Gastroesophageal sphincter (tissue), 4 donors: ENCODE measurements around the gene THBS3. TPM values are rescaled to one million over a fixed set of nuclear protein-coding genes. Genes with fewer than 3 reads are reported as not detected.

ENCODE experiments used
- ATAC-seq: fragments of 150-250 bp; one replicate; pipeline ENCODE4 v1.9.1; 2016; ENCODE audit warnings: mild to moderate bottlenecking, moderate library complexity
- H3K27ac ChIP-seq, 4 donors: fragments of 200-600 bp; sonication (generic) in 3 of 4; 1 replicate in 3 of 4; 2 replicates in 1 of 4; pipeline ENCODE4 v1.5.1; 2016 to 2019
- H3K27me3 ChIP-seq: fragments of 200-600 bp; sonication (generic); one replicate; pipeline ENCODE4 v1.5.1; 2019
- H3K36me3 ChIP-seq, 2 donors: fragments of 200-600 bp; sonication (generic); one replicate each; pipeline ENCODE4 v1.5.1; 2019; ENCODE audit warnings: control low read depth in 1 of 2
- H3K4me1 ChIP-seq, 3 donors: fragments of 200-600 bp; sonication (generic); 1 replicate in 2 of 3; 2 replicates in 1 of 3; pipeline ENCODE4 v1.5.1; 2016 to 2019; ENCODE audit warnings: control low read depth in 2 of 3
- H3K4me3 ChIP-seq, 2 donors: fragments of 200-600 bp; sonication (generic); one replicate each; pipeline ENCODE4 v1.5.1; 2019; ENCODE audit warnings: mild to moderate bottlenecking in 1 of 2, moderate library complexity in 1 of 2
- H3K9me3 ChIP-seq, 3 donors: fragments of 200-600 bp; sonication (generic); one replicate each; pipeline ENCODE4 v1.5.1; 2017 to 2019; ENCODE audit warnings: control low read depth in 2 of 3
- EP300 ChIP-seq: sonication (generic); formaldehyde crosslinking; IDR thresholded peaks from one replicate; pipeline ENCODE4 v1.6.1; 2017; ENCODE audit warnings: antibody characterized with exemption, mild to moderate bottlenecking
- POLR2A ChIP-seq, 2 donors: fragments of 450-650 bp; IDR thresholded peaks; one replicate each; pipeline ENCODE4 v1.6.1; 2017; ENCODE audit warnings: antibody characterized with exemption in 2 of 2, mild to moderate bottlenecking in 2 of 2, moderate library complexity in 1 of 2
- POLR2AphosphoS5 ChIP-seq: sonication (generic); formaldehyde crosslinking; IDR thresholded peaks from one replicate; pipeline ENCODE4 v1.6.1; 2017; ENCODE audit warnings: antibody characterized with exemption
- WGBS, 2 donors: methylation state at CpG; one replicate each; pipeline ENCODE4 v1.1.5; 2018; ENCODE audit warnings: low coverage in 1 of 2; 5-methylcytosine and 5-hydroxymethylcytosine counted together
- total RNA-seq, 4 donors: library from RNA; depleted of rRNA; stranded (reverse); fragments of >200 nt; gene quantifications; one replicate each; pipeline ENCODE4 v1.1.0, GENCODE V29; 2016
- TF ChIP-seq, protein P1 (sequence below), 4 experiments: fragments of 200-600 bp in 2 of 4; fragments of 450-650 bp in 2 of 4; sonication (generic) in 1 of 4; IDR thresholded peaks; one replicate each; pipeline ENCODE4 v1.5.1; 2017 to 2019; ENCODE audit warnings: antibody characterized with exemption in 4 of 4, mild to moderate bottlenecking in 2 of 4, moderate library complexity in 2 of 4

THBS3 gene
- total RNA-seq, 4 donors from 2014 or later, result 17.9 to 25.6 (median 20.1) TPM

DNA sequence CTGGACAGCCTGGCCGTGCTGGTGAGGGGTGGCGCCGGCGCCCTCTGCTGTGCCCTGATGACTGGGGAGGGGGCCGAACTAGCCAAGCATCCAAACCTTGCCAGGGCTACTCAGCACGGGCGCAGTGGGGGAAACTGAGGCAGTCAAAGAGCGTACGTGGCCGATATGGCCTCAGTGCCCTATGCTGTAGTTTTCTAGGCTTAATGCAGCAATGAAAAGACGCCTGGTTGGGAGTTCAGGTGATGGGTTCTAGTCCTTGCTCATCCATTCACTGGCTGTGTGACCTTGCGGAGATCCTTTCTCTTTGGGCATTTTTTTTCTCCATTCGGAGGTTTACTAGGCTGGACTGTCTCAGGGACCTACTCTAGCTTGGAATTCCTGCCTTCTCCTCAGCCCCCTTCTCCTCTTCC is 1.6 kb upstream of the THBS3 start:
- Histone ChIP-seq H3K27me3 (no peaks in the 10 kb centered on the region), H3K9me3 (no peaks in the 10 kb centered on the region), H3K4me3 (peak overlapping the region; percentile 83 to 96), H3K27ac (peak overlapping the region; percentile 92 to 100 (median 98)), H3K4me1 (peaks cover 0 to 60% (median 25%) of the 10 kb centered on the region in 3 donors), H3K36me3 (peaks cover 0 to 29% of the 10 kb centered on the region in 2 donors)
- 0 to 12% methylated on average over 1 to 6 of the region's 13 CpGs for WGBS, 2 donors
- no peak for ATAC-seq
- TF ChIP-seq EP300, result no peak
- TF ChIP-seq, protein P1, sequence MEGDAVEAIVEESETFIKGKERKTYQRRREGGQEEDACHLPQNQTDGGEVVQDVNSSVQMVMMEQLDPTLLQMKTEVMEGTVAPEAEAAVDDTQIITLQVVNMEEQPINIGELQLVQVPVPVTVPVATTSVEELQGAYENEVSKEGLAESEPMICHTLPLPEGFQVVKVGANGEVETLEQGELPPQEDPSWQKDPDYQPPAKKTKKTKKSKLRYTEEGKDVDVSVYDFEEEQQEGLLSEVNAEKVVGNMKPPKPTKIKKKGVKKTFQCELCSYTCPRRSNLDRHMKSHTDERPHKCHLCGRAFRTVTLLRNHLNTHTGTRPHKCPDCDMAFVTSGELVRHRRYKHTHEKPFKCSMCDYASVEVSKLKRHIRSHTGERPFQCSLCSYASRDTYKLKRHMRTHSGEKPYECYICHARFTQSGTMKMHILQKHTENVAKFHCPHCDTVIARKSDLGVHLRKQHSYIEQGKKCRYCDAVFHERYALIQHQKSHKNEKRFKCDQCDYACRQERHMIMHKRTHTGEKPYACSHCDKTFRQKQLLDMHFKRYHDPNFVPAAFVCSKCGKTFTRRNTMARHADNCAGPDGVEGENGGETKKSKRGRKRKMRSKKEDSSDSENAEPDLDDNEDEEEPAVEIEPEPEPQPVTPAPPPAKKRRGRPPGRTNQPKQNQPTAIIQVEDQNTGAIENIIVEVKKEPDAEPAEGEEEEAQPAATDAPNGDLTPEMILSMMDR (IDR thresholded peaks at IDR 0.05), result no peak
- no peak for TF ChIP-seq POLR2AphosphoS5
- TF ChIP-seq POLR2A (IDR thresholded peaks at IDR 0.05), result no peak

DNA sequence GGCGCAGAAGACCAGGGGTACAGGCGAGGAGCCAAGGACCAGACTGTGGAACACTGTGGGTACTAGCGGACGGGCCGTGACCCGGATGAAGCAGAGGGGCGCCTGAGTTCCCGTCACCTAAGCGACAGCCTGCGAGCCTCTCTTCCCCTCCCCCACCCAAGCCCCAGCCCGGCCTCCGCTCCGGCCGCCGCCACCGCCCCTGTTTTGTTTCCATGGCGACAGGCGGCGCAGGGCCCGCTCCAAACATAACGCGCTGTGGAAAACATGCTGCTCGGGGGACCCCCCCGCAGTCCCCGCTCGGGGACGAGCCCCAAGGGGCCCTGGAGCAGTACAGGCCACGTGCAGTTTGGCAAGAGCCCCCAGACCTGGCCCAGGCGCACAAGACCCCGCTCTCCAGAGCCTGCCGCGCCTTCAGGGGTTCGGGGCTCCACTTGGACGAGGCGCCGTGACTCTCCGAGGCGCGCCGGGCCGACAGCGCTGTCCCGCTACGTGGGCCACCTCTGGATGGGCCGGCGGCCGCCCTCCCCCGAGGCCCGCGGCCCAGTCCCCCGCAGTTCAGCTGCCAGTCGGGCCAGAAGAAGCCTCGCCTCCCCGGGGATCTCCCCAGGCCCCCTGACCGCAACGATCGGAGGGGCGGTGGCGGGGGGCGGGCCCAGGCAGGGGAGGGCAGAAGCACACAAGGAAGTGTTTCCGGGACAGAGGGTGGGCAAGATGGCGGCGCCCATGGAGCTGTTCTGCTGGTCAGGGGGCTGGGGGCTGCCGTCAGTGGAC is 1.0 kb upstream of the THBS3 start, which contains the start of gene MTX1:
MTX1 (plus strand) TSS at position 155 of the 771 bp plus-strand sequence; CDS start at position 265, 110 bp downstream.
- Histone ChIP-seq H3K9me3 (no peaks in the 10 kb centered on the region), H3K27me3 (no peaks in the 10 kb centered on the region), H3K36me3 (peaks cover 0 to 29% of the 10 kb centered on the region in 2 donors), H3K4me1 (peaks cover 0 to 60% (median 25%) of the 10 kb centered on the region in 3 donors), H3K27ac (peak within 1 kb of the TSS; percentile 92 to 100 (median 98)), H3K4me3 (peak within 1 kb of the TSS; percentile 83 to 96)
- WGBS, 2 donors, result 1% methylated on average over 8 of the region's 64 CpGs; no CpG with 5 or more reads in 1 of the 2 donors
- ATAC-seq, result peak; percentile 90
- TF ChIP-seq EP300, result no peak
- peak; percentile 68 to 81 for TF ChIP-seq POLR2A (IDR thresholded peaks at IDR 0.05)
- TF ChIP-seq, protein P1 (IDR thresholded peaks at IDR 0.05), result peak in 1 of 4 experiments; percentile 4
- peak; percentile 74 for TF ChIP-seq POLR2AphosphoS5

DNA sequence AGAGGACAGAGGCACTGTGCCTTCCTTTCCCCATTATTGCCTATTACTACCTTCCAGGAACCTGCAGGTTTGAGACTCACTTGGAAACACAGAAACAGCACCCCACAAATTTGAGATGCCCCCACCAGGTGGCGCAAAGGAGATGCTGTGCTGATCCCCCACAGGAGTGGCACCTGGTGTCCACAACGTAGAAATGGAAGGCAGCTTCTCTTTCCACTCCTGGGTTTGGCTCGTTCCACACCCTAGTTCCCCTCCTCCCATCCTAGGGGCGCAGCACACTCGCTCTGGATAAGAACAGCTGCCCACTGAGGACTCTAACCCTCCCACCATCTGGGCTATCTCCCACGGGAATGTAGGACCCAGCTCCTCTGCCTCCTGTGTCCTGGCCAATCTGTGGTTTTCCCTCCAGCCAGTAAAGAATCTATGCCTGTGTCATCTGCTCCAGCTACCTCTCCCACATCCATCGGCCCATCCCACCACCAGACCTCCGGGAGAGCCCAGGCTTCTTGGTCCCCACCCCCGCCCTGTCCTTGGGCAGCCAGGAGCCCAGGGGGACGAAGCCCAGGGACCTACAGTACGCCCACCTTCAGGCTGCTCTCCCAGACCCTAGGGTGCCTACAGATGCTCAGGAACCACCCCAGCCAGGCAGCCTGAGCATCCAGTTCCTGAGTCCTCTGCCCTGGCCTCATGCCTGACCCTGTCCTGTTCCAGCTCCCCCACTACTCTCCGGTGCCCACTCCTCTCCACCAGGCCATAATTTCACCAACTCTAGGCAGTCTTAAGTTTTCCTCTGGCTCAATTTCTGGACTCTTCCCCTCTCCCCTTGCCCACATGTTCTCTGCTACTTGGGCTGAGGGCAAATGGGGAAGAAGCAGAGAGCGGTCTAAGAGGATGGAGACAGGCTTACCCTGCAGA is 549 bp downstream of the THBS3 start:
- TF ChIP-seq EP300 (no peak), POLR2AphosphoS5 (peak; percentile 30)
- TF ChIP-seq, protein P1 (IDR thresholded peaks at IDR 0.05), result peak in 3 of 4 experiments; percentile 90 to 94 (median 93)
- 0 to 6% methylated on average over 2 to 8 of the region's 13 CpGs for WGBS, 2 donors
- H3K4me1 ChIP-seq, result peaks cover 0 to 60% (median 25%) of the 10 kb centered on the region in 3 donors
- H3K4me3 ChIP-seq, result peak overlapping the region; percentile 83 to 96
- peak; percentile 20 for ATAC-seq
- peaks cover 0 to 30% of the 10 kb centered on the region in 2 donors for H3K36me3 ChIP-seq
- H3K9me3 ChIP-seq, result no peaks in the 10 kb centered on the region
- H3K27ac ChIP-seq, result peak overlapping the region; percentile 92 to 100 (median 98)
- no peaks in the 10 kb centered on the region for H3K27me3 ChIP-seq

DNA sequence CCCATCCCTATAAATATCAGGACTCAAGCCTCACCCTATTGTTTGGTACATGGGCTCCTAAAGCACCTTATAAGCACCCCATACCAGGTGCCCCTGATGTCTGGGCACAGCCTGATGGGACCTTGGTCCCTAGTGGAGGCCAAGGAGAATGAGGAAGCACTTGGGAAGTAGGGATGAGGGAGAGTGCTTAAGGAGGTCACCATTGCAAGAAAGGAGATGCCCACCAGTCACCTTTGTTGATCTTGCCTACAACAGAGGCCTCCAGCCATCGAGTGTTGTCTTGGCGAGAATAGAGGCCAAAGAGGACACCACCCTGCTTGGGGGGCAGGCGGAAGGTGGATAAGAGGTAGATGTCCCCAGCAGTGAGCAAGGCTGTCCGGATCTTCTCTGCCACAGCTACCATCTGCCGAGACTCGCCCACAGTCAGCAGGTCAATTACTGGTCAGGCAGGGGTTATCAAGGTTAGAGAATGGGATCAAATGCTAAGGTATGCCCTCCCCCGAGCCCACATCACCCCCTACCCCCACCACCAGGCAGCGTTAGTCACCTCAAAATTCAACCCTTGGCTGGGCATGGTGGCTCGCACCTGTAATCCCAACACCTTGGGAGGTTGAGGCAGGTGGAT is 1.6 kb downstream of the THBS3 start:
- no peaks in the 10 kb centered on the region for H3K27me3 ChIP-seq
- H3K9me3 ChIP-seq, result no peaks in the 10 kb centered on the region
- peaks cover 0 to 29% of the 10 kb centered on the region in 2 donors for H3K36me3 ChIP-seq
- no peak for TF ChIP-seq EP300
- TF ChIP-seq, protein P1 (IDR thresholded peaks at IDR 0.05), result no peak
- TF ChIP-seq POLR2AphosphoS5, result no peak
- TF ChIP-seq POLR2A (IDR thresholded peaks at IDR 0.05), result no peak
- WGBS, 2 donors, result 52% methylated on average over 7 of the region's 9 CpGs; no CpG with 5 or more reads in 1 of the 2 donors
- H3K4me3 ChIP-seq, result no peak overlapping the region
- H3K27ac ChIP-seq, result peak overlapping the region in 3 of 4 donors; percentile 27 to 100 (median 99)
- ATAC-seq, result no peak
- peaks cover 0 to 54% (median 25%) of the 10 kb centered on the region in 3 donors for H3K4me1 ChIP-seq
